Natural killer cell treated with Interleukin-12 subunit alpha and Interleukin-12 subunit beta and Interleukin-15 and Interleukin-18, amount 100 ng/mL, for 72 hours (primary cell): ENCODE results near the gene CSKMT. TPM values are rescaled to one million over a fixed set of nuclear protein-coding genes. Genes with fewer than 3 reads are reported as not detected.
"Not testable (repeated sequence)": the region's sequence is repeated elsewhere in the genome, so short reads cannot be mapped to it uniquely, and the experiment has no call there.

Source experiments
- ATAC-seq, 2 donors: fragments of 150-1000 bp; cut with Tn5 transposase in 1 of 2; sonication (Bioruptor Pico), chemical (Tn5 transposase) in 1 of 2; 2 replicates each; pipeline ENCODE4 v1.10.0; 2021
- DNase-seq: peaks from one replicate; pipeline ENCODE4 v3.0.0; 2022; ENCODE audit warnings: low spot score
- H3K27ac Mint-ChIP-seq, 2 donors: 1 replicate in 1 of 2; 2 replicates in 1 of 2; pipeline ENCODE4 v1.8.0; 2022; ENCODE audit warnings: mixed read lengths in 2 of 2, mild to moderate bottlenecking in 1 of 2, moderate library complexity in 1 of 2
- H3K27me3 Mint-ChIP-seq, 2 donors: 1 replicate in 1 of 2; 2 replicates in 1 of 2; pipeline ENCODE4 v1.8.0; 2022; ENCODE audit warnings: mixed read lengths in 2 of 2
- H3K36me3 Mint-ChIP-seq: one replicate; pipeline ENCODE4 v1.8.0; 2022; ENCODE audit warnings: mixed read lengths
- H3K4me1 Mint-ChIP-seq, 2 donors: 1 replicate in 1 of 2; 2 replicates in 1 of 2; pipeline ENCODE4 v1.8.0; 2022; ENCODE audit warnings: low read depth in 2 of 2, mixed read lengths in 2 of 2, mild to moderate bottlenecking in 1 of 2
- H3K4me3 Mint-ChIP-seq: one replicate; pipeline ENCODE4 v1.8.0; 2022; ENCODE audit warnings: mixed read lengths
- H3K9me3 Mint-ChIP-seq: 2 replicates; pipeline ENCODE4 v1.8.0; 2022; ENCODE audit warnings: mixed read lengths
- total RNA-seq, 2 donors: library from RNA; stranded (reverse); gene quantifications; one replicate each; pipeline ENCODE4 v1.2.3, GENCODE V29; 2022

CSKMT gene
- total RNA-seq, 2 donors from 2014 or later = 30.0 to 121 TPM

DNA sequence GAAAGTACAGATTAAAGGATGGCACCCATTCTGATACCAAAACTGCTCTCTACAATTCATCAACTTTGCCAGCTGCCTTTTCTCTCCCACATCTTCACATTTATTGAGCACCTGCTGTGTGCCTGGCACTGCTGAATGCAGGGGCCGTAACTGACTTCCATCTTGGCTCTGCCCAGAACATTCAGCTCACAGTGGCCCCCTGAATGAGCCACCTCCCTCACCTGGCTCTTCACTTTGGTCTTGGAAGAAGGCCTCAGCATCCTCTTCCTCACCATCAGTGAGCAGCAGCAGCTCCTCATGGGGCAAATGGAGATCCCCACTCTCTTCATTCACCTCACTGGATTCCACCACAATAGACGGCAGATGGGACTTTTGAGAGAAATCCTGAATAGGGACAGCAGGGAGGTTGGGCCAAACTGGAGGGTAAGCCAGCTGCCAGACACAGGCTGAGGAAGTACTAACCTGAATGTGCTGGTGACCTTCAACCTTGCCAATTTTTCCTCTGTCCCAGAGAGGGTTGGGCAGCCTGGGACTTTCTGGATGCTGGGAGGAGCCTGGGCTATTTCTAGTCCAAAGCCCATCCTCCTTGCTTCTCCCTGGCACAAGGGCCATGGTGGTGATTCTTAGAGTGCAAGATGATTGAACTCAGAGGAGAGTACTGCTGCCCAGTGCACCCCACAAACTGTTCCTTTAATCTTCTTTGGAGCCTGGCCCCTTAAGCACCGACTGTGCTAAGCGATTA is 4.5 kb downstream of the CSKMT start:
- Mint-ChIP-seq H3K27ac (peak overlapping the region; percentile 91 to 96), H3K4me1 (peaks cover 25 to 33% of the 10 kb centered on the region in 2 donors), H3K4me3 (peak overlapping the region; percentile 94), H3K27me3 (no peaks in the 10 kb centered on the region), H3K36me3 (peaks cover 9% of the 10 kb centered on the region), H3K9me3 (no peaks in the 10 kb centered on the region)
- no peak for DNase-seq
- no peak for ATAC-seq

DNA sequence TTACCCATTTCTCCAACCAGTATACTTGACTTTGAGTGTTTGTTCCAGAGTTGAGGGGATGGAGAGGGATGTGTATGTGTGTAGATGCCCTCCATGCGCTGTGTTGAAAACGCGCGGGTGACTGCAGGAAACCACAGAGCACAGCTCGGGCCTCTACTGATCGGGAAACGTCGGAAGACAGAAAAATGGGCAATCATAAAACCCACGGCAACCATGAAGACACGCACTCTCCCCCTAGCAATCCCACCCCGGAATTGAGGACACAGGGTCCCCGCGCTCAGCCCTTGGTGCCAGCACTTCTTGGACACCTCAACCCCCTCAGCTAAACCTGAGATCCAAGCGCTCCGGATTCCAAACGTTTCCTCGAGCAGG is 6.1 kb downstream of the CSKMT start:
- Mint-ChIP-seq H3K36me3 (peaks cover 14% of the 10 kb centered on the region), H3K9me3 (no peaks in the 10 kb centered on the region), H3K4me1 (peaks cover 28 to 34% of the 10 kb centered on the region in 2 donors), H3K4me3 (peak overlapping the region; percentile 94), H3K27ac (peak overlapping the region; percentile 91 to 96), H3K27me3 (no peaks in the 10 kb centered on the region)
- DNase-seq (no peak), ATAC-seq (peak; percentile 33 to 45)

DNA sequence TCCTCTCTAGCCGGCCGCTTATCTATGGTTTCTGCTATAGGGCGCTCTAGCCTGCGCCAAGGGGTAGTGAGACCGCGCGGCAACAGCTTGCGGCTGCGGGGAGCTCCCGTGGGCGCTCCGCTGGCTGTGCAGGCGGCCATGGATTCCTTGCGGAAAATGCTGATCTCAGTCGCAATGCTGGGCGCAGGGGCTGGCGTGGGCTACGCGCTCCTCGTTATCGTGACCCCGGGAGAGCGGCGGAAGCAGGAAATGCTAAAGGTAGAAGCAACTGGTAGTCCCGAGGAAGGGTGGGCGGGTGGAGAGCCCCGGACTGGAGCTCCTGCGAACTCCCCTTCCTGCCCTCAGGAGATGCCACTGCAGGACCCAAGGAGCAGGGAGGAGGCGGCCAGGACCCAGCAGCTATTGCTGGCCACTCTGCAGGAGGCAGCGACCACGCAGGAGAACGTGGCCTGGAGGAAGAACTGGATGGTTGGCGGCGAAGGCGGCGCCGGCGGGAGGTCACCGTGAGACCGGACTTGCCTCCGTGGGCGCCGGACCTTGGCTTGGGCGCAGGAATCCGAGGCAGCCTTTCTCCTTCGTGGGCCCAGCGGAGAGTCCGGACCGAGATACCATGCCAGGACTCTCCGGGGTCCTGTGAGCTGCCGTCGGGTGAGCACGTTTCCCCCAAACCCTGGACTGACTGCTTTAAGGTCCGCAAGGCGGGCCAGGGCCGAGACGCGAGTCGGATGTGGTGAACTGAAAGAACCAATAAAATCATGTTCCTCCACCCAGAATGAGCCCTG is 6.7 kb downstream of the CSKMT start, which contains the start of the genes LBHD1 and UQCC3:
TSS of gene LBHD1 (minus strand) at position 660 of the 782 bp plus-strand sequence. CDS start 2,236 bp downstream, outside the sequence.
TSS of gene UQCC3 (plus strand) at position 66 of the 782 bp plus-strand sequence. CDS start at position 139, 73 bp downstream.
- Mint-ChIP-seq H3K9me3 (no peaks in the 10 kb centered on the region), H3K27ac (peak within 1 kb of the TSS; percentile 91 to 96), H3K27me3 (no peaks in the 10 kb centered on the region), H3K4me1 (peaks cover 25 to 31% of the 10 kb centered on the region in 2 donors), H3K4me3 (peak within 1 kb of the TSS; percentile 94), H3K36me3 (peaks cover 13% of the 10 kb centered on the region)
- ATAC-seq = peak; percentile 92 to 94
- peak; percentile 84 for DNase-seq

DNA sequence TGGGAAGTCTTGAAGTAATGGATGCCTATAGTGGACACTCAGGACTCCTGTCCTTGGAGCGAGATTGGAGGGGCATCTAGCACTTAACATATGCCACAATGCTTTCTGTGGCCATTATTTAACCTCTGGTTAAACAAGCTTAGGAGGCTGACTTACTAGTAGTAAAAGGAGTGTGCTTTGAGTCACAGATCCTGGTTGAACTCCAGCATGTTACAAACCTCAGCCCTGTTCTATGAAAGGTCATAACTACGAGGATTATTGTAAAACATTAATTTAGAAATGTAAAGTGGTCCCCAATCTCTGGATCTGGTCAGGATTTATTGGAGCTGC is 8.0 kb downstream of the CSKMT start:
- Mint-ChIP-seq H3K36me3 (peaks cover 21% of the 10 kb centered on the region), H3K27ac (peak overlapping the region; percentile 91 to 96), H3K9me3 (no peaks in the 10 kb centered on the region), H3K4me3 (peak overlapping the region; percentile 94), H3K27me3 (no peaks in the 10 kb centered on the region), H3K4me1 (peaks cover 33 to 37% of the 10 kb centered on the region in 2 donors)
- ATAC-seq (no peak), DNase-seq (no peak)

DNA sequence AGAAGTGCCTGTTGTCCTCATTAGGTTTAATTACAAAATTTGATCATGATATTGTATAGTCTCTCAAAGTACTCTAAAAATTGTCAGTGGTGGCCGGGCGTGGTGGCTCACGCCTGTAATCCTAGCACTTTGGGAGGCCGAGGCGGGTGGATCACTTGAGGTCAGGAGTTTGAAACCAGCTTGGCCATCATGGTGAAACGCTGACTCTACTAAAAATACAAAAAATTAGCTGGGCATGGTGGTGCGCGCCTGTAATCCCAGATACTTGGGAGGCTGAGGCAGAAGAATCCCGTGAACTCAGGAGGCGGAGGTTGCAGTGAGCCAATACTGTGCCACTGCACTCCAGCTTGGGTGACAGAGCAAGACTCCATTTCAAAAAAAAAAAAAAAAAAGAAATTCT is 10.3 kb downstream of the CSKMT start:
- DNase-seq = peak; percentile 15
- not testable (repeated sequence) for ATAC-seq, H3K4me3 Mint-ChIP-seq, H3K9me3 Mint-ChIP-seq, H3K27me3 Mint-ChIP-seq, H3K27ac Mint-ChIP-seq
- peaks cover 22% of the 10 kb centered on the region for H3K36me3 Mint-ChIP-seq
- H3K4me1 Mint-ChIP-seq = peaks cover 38 to 42% of the 10 kb centered on the region in 2 donors

DNA sequence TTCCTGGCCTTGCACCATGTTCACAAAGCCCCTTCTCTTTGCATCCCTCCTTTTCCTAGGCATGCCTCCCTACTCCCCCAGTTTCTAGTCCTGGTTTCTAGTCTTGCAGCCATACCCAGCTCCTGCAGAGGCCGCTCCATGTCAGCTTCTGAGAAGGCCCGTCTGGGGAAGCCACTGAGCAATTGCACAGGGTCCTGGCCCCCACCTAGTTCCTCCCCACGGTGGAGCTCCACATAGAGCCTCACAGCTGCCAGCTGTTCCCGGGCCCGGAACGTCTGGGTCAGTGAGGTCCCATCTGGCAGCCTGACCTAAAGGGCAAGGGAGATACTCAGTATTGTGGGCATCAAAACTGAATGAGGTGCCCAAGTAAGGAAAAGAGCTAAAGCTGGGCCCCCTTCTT is 11.6 kb downstream of the CSKMT start:
- peaks cover 30 to 38% of the 10 kb centered on the region in 2 donors for H3K4me1 Mint-ChIP-seq

DNA sequence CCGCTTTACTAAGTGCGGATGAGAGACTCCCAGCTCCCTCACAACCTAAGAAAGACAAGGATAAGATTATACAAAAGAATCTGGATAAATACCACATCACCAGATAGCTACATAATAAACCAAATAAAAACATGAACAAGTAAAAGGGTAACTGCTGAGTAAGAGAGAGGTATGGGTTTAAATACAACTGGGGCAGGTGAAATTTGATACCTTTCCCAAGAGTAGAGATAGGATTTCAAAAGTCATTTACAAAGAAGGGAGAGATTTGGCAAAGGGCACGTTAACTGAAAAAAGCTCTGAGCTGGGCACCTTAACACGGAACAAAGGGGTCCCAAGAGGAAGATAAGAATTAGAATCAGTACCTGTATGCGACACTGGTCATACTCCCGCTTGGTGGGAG is 12.0 kb downstream of the CSKMT start:
- ATAC-seq = no peak
- DNase-seq = no peak
- Mint-ChIP-seq H3K36me3 (peaks cover 22% of the 10 kb centered on the region), H3K4me1 (peaks cover 30 to 36% of the 10 kb centered on the region in 2 donors), H3K27me3 (no peaks in the 10 kb centered on the region), H3K9me3 (no peaks in the 10 kb centered on the region), H3K27ac (peak overlapping the region; percentile 85 to 94), H3K4me3 (peak overlapping the region; percentile 89)

More for the DNA sequence above, 11.6 kb downstream of the CSKMT start:
- DNase-seq (peak; percentile 40), ATAC-seq (no peak)
- no peaks in the 10 kb centered on the region for H3K27me3 Mint-ChIP-seq
- H3K4me3 Mint-ChIP-seq = peak overlapping the region; percentile 89
- no peaks in the 10 kb centered on the region for H3K9me3 Mint-ChIP-seq
- peaks cover 22% of the 10 kb centered on the region for H3K36me3 Mint-ChIP-seq
- peak overlapping the region; percentile 85 to 94 for H3K27ac Mint-ChIP-seq

DNA sequence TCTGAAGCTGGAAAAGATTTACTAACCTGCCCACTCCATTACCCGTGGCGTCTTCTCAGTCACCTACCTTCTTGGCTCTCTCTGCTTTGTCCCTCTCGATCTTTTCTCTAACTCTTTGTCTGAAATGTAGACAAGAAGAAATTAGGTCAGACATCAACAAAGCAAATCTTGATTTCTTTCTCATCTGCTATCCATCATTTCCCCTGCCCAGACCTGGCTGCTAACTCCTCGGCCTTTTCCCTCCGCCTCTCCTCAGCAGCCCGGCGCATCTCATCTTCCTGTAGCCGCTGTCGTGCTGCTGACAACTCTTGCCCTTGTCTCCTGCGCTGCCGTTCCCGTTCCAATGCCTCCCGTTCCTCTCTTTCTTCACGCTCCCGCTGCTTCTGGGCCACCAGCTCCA is 12.6 kb downstream of the CSKMT start:
- H3K36me3 Mint-ChIP-seq = peaks cover 22% of the 10 kb centered on the region
- DNase-seq = no peak
- H3K9me3 Mint-ChIP-seq = no peaks in the 10 kb centered on the region
- peak overlapping the region; percentile 85 to 94 for H3K27ac Mint-ChIP-seq
- ATAC-seq = no peak
- H3K4me3 Mint-ChIP-seq = peak overlapping the region; percentile 89
- no peaks in the 10 kb centered on the region for H3K27me3 Mint-ChIP-seq
- peaks cover 30 to 32% of the 10 kb centered on the region in 2 donors for H3K4me1 Mint-ChIP-seq

DNA sequence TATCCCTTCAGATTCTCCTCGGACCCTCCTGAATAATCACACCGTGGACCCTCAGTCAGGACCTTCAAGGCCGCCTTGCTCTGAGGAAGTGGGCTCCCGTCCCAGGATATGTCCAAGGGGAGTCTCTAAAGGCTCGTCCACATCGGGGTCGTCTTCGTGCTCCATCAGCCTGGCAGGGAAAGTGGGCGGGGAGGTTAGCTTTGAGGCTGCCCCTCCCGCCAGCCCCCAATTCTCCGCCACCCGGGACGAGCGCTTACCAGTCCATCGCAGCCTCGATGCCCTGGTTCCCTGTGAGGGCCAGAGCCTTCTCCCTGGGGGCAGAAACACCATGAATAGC is 13.3 kb downstream of the CSKMT start:
- Mint-ChIP-seq H3K27me3 (no peaks in the 10 kb centered on the region), H3K36me3 (peaks cover 22% of the 10 kb centered on the region), H3K4me3 (peak overlapping the region; percentile 89), H3K27ac (peak overlapping the region; percentile 85 to 94), H3K4me1 (peaks cover 28 to 30% of the 10 kb centered on the region in 2 donors), H3K9me3 (no peaks in the 10 kb centered on the region)
- ATAC-seq (peak in 1 of 2 donors; percentile 11), DNase-seq (no peak)

DNA sequence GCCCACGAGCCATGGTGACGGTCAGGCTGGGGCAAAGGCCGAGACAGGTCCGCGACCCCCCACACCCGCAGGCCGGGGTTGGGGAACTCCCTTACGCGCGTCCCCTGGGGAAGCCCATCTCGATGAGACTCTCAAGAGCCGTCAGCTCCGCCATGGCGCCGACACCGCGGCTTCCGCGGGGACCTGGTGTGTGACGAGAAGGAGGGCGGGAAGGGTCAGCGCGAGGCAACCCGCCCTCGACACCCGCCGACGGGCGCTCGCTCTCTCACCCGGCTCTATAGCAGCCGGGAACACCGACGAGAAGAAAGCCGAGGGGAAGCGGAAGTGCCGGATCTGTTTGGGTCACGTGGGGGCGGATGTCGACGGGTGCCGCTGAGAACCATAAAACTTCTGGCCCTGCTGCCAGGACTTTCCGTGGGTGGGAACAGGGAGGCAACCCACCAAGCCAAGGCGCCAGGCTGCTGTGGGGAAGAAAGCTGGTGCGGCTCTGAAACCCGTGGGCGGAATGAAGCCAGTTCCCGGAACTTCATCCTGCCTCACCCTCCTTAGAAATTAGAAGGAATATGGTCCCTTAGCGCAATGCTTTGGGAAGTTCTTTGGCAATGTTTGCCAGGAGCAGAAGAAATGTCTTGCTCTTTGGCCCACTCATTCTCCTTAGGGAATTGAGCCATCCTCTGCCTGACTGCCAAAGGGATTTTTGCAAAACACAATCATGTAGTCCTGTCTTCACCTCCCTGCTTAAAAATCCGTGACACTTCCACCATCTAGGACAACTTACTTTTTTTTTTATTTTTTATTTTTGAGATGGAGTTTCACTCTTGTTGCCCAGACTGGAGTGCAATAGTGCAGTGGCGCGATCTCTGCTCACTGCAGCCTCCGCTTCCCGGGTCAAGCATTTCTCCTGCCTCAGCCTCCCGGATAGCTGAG is 13.9 kb downstream of the CSKMT start, which contains the start of gene UBXN1:
TSS of gene UBXN1 (minus strand) at position 304 of the 927 bp plus-strand sequence. CDS start at position 154, 150 bp downstream.
- peak; percentile 92 for DNase-seq
- Mint-ChIP-seq H3K4me1 (peaks cover 28 to 30% of the 10 kb centered on the region in 2 donors), H3K27me3 (no peaks in the 10 kb centered on the region), H3K27ac (peak within 1 kb of the TSS; percentile 85 to 94), H3K36me3 (peaks cover 22% of the 10 kb centered on the region), H3K4me3 (peak within 1 kb of the TSS; percentile 89), H3K9me3 (no peaks in the 10 kb centered on the region)
- ATAC-seq = peak; percentile 94

DNA sequence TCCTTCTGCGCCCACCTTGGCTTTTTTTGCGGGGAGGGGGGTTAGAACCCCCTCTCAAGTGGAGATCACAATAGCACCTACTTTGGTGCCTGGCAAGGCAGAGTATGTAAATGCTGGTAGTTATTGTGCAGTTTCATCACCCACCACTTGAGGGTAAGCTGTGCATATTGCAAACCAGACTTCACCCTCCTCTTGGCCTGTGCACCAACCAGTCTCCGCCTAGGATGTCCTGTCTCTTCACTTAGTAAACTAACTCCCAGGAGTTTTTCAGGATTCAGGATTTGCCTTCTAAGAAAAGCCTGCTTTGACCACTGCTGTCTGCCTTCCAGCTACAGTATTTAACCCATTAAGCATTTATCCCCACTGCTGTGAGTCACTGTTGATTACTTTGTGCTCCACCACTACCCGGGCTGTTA is 15.7 kb downstream of the CSKMT start:
- H3K27me3 Mint-ChIP-seq = no peaks in the 10 kb centered on the region
- peaks cover 15% of the 10 kb centered on the region for H3K36me3 Mint-ChIP-seq
- ATAC-seq (peak in 1 of 2 donors; percentile 43), DNase-seq (no peak)
- H3K27ac Mint-ChIP-seq = peak overlapping the region; percentile 28 to 85
- H3K9me3 Mint-ChIP-seq = no peaks in the 10 kb centered on the region
- peak overlapping the region; percentile 67 for H3K4me3 Mint-ChIP-seq
- H3K4me1 Mint-ChIP-seq = peaks cover 24 to 25% of the 10 kb centered on the region in 2 donors

DNA sequence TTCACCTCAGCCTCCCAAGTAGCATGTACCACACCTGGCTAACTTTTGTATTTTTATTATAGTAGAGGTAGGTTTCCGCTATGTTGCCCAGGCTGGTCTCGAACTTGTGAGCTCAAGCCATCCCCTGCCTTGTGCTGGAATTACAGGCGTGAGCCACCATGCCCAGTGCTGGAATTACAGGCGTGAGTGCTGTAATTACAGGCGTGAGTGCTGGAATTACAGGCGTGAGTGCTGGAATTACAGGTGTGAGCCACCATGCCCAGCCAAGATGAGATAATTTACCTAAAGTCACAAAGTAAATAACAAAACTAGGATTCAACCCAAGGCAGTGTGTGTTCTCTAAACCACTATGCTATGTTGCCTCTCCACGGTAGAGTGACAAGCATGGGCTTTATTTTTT is 17.4 kb downstream of the CSKMT start:
- Mint-ChIP-seq H3K27me3 (no peaks in the 10 kb centered on the region), H3K36me3 (peaks cover 7% of the 10 kb centered on the region), H3K4me1 (peaks cover 14 to 17% of the 10 kb centered on the region in 2 donors), H3K9me3 (no peaks in the 10 kb centered on the region), H3K4me3 (no peak overlapping the region), H3K27ac (no peak overlapping the region)
- DNase-seq = no peak
- no peak for ATAC-seq
